HepG2 (cell line): Measurements from ENCODE around the gene POLR1C. TPM values are rescaled to one million over a fixed set of nuclear protein-coding genes. Genes with fewer than 3 reads are reported as not detected.
"Not testable (repeated sequence)": the region's sequence is repeated elsewhere in the genome, so short reads cannot be mapped to it uniquely, and the experiment has no call there.

Experiments
- ATAC-seq: fragments of 200-7000 bp; cut with Tn5 transposase; 3 replicates; pipeline ENCODE4 v1.9.1; 2020; ENCODE audit warnings: mild to moderate bottlenecking, moderate library complexity
- BruUV-seq: library from RNA; stranded (reverse); fragments of 400-500 nt; replicated peaks from 2 replicates; lab custom pipeline; 2021; lab: Mats Ljungman, UMichigan
- CTCF ChIA-PET: fragments of 300-600 bp; formaldehyde crosslinking; extraction: SDS; loops from one replicate; lab custom pipeline; 2021; ENCODE audit warnings: low total read pairs, inconsistent platforms, low intra/inter-chr PET ratio; lab: Yijun Ruan, JAX
- POLR2A ChIA-PET: fragments of 350-600 bp; sonication (Branson Sonifier 250); formaldehyde crosslinking; loops from one replicate; lab custom pipeline; 2020; ENCODE audit warnings: antibody characterized with exemption, inconsistent platforms; lab: Yijun Ruan, JAX
- DNase-seq: peaks from one replicate; pipeline ENCODE4 v3.0.0-alpha.2; 2015; ENCODE audit warnings: low spot score
- FAIRE-seq: peaks from 3 replicates; lab custom pipeline; 2011; peaks lifted over from hg19 to GRCh38; lab: Jason Lieb, UNC
- H2AFZ ChIP-seq: one replicate; pipeline ENCODE4 v1.6.1; 2011; ENCODE audit warnings: low read length, inconsistent platforms
- H3K27ac ChIP-seq: fragments of 300-600 bp; 3 replicates; pipeline ENCODE4 v1.8.0; 2011; ENCODE audit warnings: mixed run types, mild to moderate bottlenecking, mixed read lengths, low read length, inconsistent platforms; ENCODE audit not compliant: insufficient read depth; ENCODE audit errors: extremely low read length
- H3K27me3 ChIP-seq, 2 experiments: fragments of 200-600 bp in 1 of 2; 2 replicates in 1 of 2; 3 replicates in 1 of 2; pipeline versions ENCODE4 v1.6.0 to v1.8.0; 2011; ENCODE audit warnings: low read length in 2 of 2, mild to moderate bottlenecking in 2 of 2, moderate library complexity in 2 of 2, inconsistent platforms in 1 of 2; ENCODE audit not compliant: insufficient read depth in 2 of 2, control insufficient read depth in 1 of 2
- H3K36me3 ChIP-seq, 2 experiments: fragments of 200-600 bp in 1 of 2; replicated peaks in 1 of 2; 2 replicates in 1 of 2; 3 replicates in 1 of 2; pipeline versions ENCODE4 v1.5.1 to v1.8.0; 2011; ENCODE audit warnings: low read length in 2 of 2, inconsistent platforms in 1 of 2; ENCODE audit not compliant: insufficient read depth in 2 of 2, control insufficient read depth in 1 of 2
- H3K4me1 ChIP-seq: 2 replicates; pipeline ENCODE4 v1.5.1; 2012; ENCODE audit warnings: low read length, inconsistent platforms; ENCODE audit not compliant: insufficient read depth
- H3K4me2 ChIP-seq: 2 replicates; pipeline ENCODE4 v1.6.0; 2011; ENCODE audit warnings: low read depth, low read length, inconsistent platforms
- H3K4me3 ChIP-seq, 3 experiments: fragments of 200-600 bp in 1 of 3; sonication (generic), shearing (Covaris generic) in 1 of 3; replicated peaks in 1 of 3; 2 replicates each; pipeline ENCODE4 v1.5.1; 2011 to 2016; ENCODE audit warnings: low read length in 3 of 3, inconsistent platforms in 2 of 3, low read depth in 2 of 3, mild to moderate bottlenecking in 2 of 3, control low read depth in 1 of 3, mixed read lengths in 1 of 3; ENCODE audit not compliant: insufficient read depth in 1 of 3
- H3K79me2 ChIP-seq: one replicate; pipeline ENCODE4 v1.6.1; 2011; ENCODE audit warnings: low read length, inconsistent platforms; ENCODE audit not compliant: insufficient read depth
- H3K9ac ChIP-seq: 2 replicates; pipeline ENCODE4 v1.6.0; 2011; ENCODE audit warnings: mild to moderate bottlenecking, low read depth, low read length, inconsistent platforms; ENCODE audit not compliant: insufficient read depth
- H3K9me3 ChIP-seq: 2 replicates; pipeline ENCODE4 v1.5.1; 2012; ENCODE audit warnings: mild to moderate bottlenecking, low read length
- H4K20me1 ChIP-seq: 2 replicates; pipeline ENCODE4 v1.6.0; 2011; ENCODE audit warnings: inconsistent platforms, mild to moderate bottlenecking, low read length, moderate library complexity; ENCODE audit not compliant: insufficient read depth
- BRF2 ChIP-seq: sonication (generic); formaldehyde crosslinking; IDR thresholded peaks from 2 replicates; pipeline ENCODE4 v1.8.1; 2022; ENCODE audit warnings: mild to moderate bottlenecking, missing genetic modification reagents
- DR1 ChIP-seq: sonication (generic); formaldehyde crosslinking; IDR thresholded peaks from 2 replicates; pipeline ENCODE4 v1.8.0; 2021; ENCODE audit warnings: mild to moderate bottlenecking, missing genetic modification reagents, inconsistent platforms
- MAFF ChIP-seq: IDR thresholded peaks from 2 replicates; pipeline ENCODE4 v1.6.1; 2011; ENCODE audit warnings: low read depth, low read length, improper control_type of control experiment
- NR2C2 ChIP-seq: sonication (generic); formaldehyde crosslinking; IDR thresholded peaks from 2 replicates; pipeline ENCODE4 v1.4.0; 2020; ENCODE audit warnings: missing genetic modification reagents, mild to moderate bottlenecking, moderate library complexity, borderline replicate concordance
- SP5 ChIP-seq: IDR thresholded peaks from 2 replicates; pipeline ENCODE4 v1.6.1; 2016; ENCODE audit warnings: low read depth, borderline replicate concordance
- ZFP62 ChIP-seq: sonication (generic); formaldehyde crosslinking; IDR thresholded peaks from 2 replicates; pipeline ENCODE4 v1.4.0; 2020; ENCODE audit warnings: missing genetic modification reagents
- ZNF124 ChIP-seq: sonication (generic); formaldehyde crosslinking; IDR thresholded peaks from 2 replicates; pipeline ENCODE4 v1.4.0; 2020; ENCODE audit warnings: missing genetic modification reagents
- ZNF335 ChIP-seq: sonication (generic); formaldehyde crosslinking; IDR thresholded peaks from 2 replicates; pipeline ENCODE4 v1.4.0; 2020; ENCODE audit warnings: missing genetic modification reagents
- WGBS: methylation state at CpG from one replicate; pipeline ENCODE4 v1.1.6; 2017; ENCODE audit warnings: low lambda C conversion rate; 5-methylcytosine and 5-hydroxymethylcytosine counted together
- in situ Hi-C: cut with HindIII; loops from 2 replicates; pipeline ENCODE4 v1.10.0; 2017; ENCODE audit warnings: low pct_unique_long_range_greater_than_20kb; ENCODE audit not compliant: extremely low pct_ligation_motif_present
- intact Hi-C: fragments of 100-400 bp; cut with micrococcal nuclease; formaldehyde crosslinking; loops from one replicate; pipeline ENCODE4 v1.10.0; 2022; ENCODE audit not compliant: unreplicated experiment
- polyA plus RNA-seq, 8 experiments: library from polyadenylated mRNA; depleted of rRNA in 3 of 8; stranded (reverse) in 7 of 8; unstranded in 1 of 8; fragments of >200 nt; fragmentation: Illumina TruSeq in 4 of 8; extraction: Trizol in 4 of 8; gene quantifications; 2 replicates each; pipeline versions ENCODE4 v1.2.1 to v1.2.3, GENCODE V29; 2011 to 2016; ENCODE audit warnings: low read depth in 4 of 8, missing spikeins in 1 of 8, mixed read lengths in 1 of 8; ENCODE audit not compliant: insufficient read depth in 1 of 8
- total RNA-seq, 5 experiments: library from RNA; depleted of rRNA; stranded (reverse); fragments of >200 nt; fragmentation: Illumina TruSeq; extraction: Trizol; gene quantifications; 2 replicates each; pipeline ENCODE4 v1.2.3, GENCODE V29; 2016; ENCODE audit warnings: low read depth in 1 of 5

The POLR1C gene
- total and polyA plus RNA-seq, 2 of the 13 experiments (the other 11 are each of a cell fraction or from before 2014, with no cell fraction given): 62.6 to 72.2 TPM

- H3K9ac ChIP-seq, H3K4me3 ChIP-seq, in situ Hi-C loops, BruUV-seq, H4K20me1 ChIP-seq, CTCF ChIA-PET, H3K4me2 ChIP-seq, FAIRE-seq, H3K9me3 ChIP-seq, H2AFZ ChIP-seq, H3K27ac ChIP-seq, ATAC-seq, H3K36me3 ChIP-seq, intact Hi-C loops, H3K79me2 ChIP-seq, H3K4me1 ChIP-seq, DNase-seq: not testable (repeated sequence)
- POLR2A ChIA-PET: interaction anchor here (0.6 kb wide), 1 partner anchor 9 kb away, joined by 6 read pairs; no protein-coding TSS in a partner anchor
- H3K27me3 ChIP-seq: peaks cover 0 to 17% of the 10 kb centered on the region in 2 experiments; a peak in 3 of 5 replicates
- WGBS: 31% methylated on average over 5 of the region's 5 CpGs
These were observed 49.6 kb upstream of the POLR1C start for GRCh38 chr6:43467265-43467664.

- Histone ChIP-seq H3K79me2 (no peaks in the 10 kb centered on the region), H4K20me1 (no peaks in the 10 kb centered on the region), H3K4me1 (no peaks in the 10 kb centered on the region; the same call in 1 of the 2 replicates), H3K4me2 (no peak overlapping the region), H3K27ac (no peak overlapping the region), H3K9ac (no peak overlapping the region), H2AFZ (no peak overlapping the region), H3K9me3 (no peaks in the 10 kb centered on the region), H3K36me3 (no peaks in the 10 kb centered on the region), H3K27me3 (peaks cover 0 to 17% of the 10 kb centered on the region in 2 experiments; a peak in 3 of 5 replicates), H3K4me3 (no peak overlapping the region)
- TF ChIP-seq NR2C2 (no peak), MAFF (no peak), ZNF124 (CRISPR knock-in tag) (no peak), BRF2 (CRISPR knock-in tag) (no peak), ZFP62 (CRISPR knock-in tag) (no peak), SP5 (CRISPR knock-in tag) (no peak), ZNF335 (CRISPR knock-in tag) (no peak), DR1 (CRISPR knock-in tag) (no peak)
- CTCF ChIA-PET: no interaction called here
- in situ Hi-C loops: no loop called here
- intact Hi-C loops: no loop called here
- no peak for FAIRE-seq
- WGBS: 7% methylated on average over 4 of the region's 4 CpGs
- no peak for DNase-seq
- ATAC-seq: peak; percentile 22
- no TSS peak for BruUV-seq
- POLR2A ChIA-PET: interaction anchor here (0.6 kb wide), 1 partner anchor 10 kb away, joined by 6 read pairs; no protein-coding TSS in a partner anchor
These were observed 49.1 kb upstream of the POLR1C start for GRCh38 chr6:43467752-43468151.
